Left kidney (tissue), 8 donors: Measurements from ENCODE around the gene AQP2. TPM values are rescaled to one million over a fixed set of nuclear protein-coding genes. Genes with fewer than 3 reads are reported as not detected.
A peak's percentile ranks its signal among the peaks of the same experiment; 100 is the strongest.

Experiments
- DNase-seq: peaks from one replicate; pipeline ENCODE4 v3.0.0-alpha.2; 2013
- long read RNA-seq, 8 donors: transcript quantifications; one replicate each; lab custom pipeline, GENCODE V29; 2026
- polyA plus RNA-seq: library from polyadenylated mRNA; unstranded; fragments of 120-200 nt; gene quantifications from one replicate; pipeline ENCODE4 v1.2.1, GENCODE V29; 2013; ENCODE audit not compliant: insufficient read length

AQP2 gene
- polyA plus RNA-seq, result 50.4 TPM
- long read RNA-seq, donor 1, full-length matches to known transcripts, result 53 of 68 reads
- long read RNA-seq, donor 1, partial matches to known transcripts, result 15 of 68 reads
- long read RNA-seq, donor 1, other reads (novel, unspliced or antisense), result 0 of 68 reads
- long read RNA-seq, donor 2, full-length matches to known transcripts, result 71 of 119 reads
- long read RNA-seq, donor 2, partial matches to known transcripts, result 48 of 119 reads
- long read RNA-seq, donor 2, other reads (novel, unspliced or antisense), result 0 of 119 reads
- long read RNA-seq, donor 3, full-length matches to known transcripts, result 19 of 26 reads
- long read RNA-seq, donor 3, partial matches to known transcripts, result 7 of 26 reads
- long read RNA-seq, donor 3, other reads (novel, unspliced or antisense), result 0 of 26 reads
- long read RNA-seq, donor 4, full-length matches to known transcripts, result 3 of 3 reads
- long read RNA-seq, donor 4, partial matches to known transcripts, result 0 of 3 reads
- long read RNA-seq, donor 4, other reads (novel, unspliced or antisense), result 0 of 3 reads
- long read RNA-seq, donor 5, full-length matches to known transcripts, result 42 of 42 reads
- long read RNA-seq, donor 5, partial matches to known transcripts, result 0 of 42 reads
- long read RNA-seq, donor 5, other reads (novel, unspliced or antisense), result 0 of 42 reads
- long read RNA-seq, donor 6, full-length matches to known transcripts, result 26 of 32 reads
- long read RNA-seq, donor 6, partial matches to known transcripts, result 6 of 32 reads
- long read RNA-seq, donor 6, other reads (novel, unspliced or antisense), result 0 of 32 reads
- long read RNA-seq, donor 7, full-length matches to known transcripts, result 81 of 130 reads
- long read RNA-seq, donor 7, partial matches to known transcripts, result 38 of 130 reads
- long read RNA-seq, donor 7, other reads (novel, unspliced or antisense), result 11 of 130 reads
- long read RNA-seq, donor 8, full-length matches to known transcripts, result 30 of 35 reads
- long read RNA-seq, donor 8, partial matches to known transcripts, result 5 of 35 reads
- long read RNA-seq, donor 8, other reads (novel, unspliced or antisense), result 0 of 35 reads

GRCh38 chr12:49950273-49951251 is at the start of gene AQP2:
Gene AQP2 (plus strand): TSS chr12:49950737. CDS start chr12:49950831, 94 bp downstream.
- DNase-seq, result no peak

GRCh38 chr12:49901026-49901425 is 49.5 kb upstream of the AQP2 start:
- no peak for DNase-seq

GRCh38 chr12:49901986-49902385 is 48.6 kb upstream of the AQP2 start:
- DNase-seq, result no peak

GRCh38 chr12:49902399-49903350 is 47.9 kb upstream of the AQP2 start:
- peak; percentile 60 for DNase-seq

- no peak for DNase-seq
Observed at GRCh38 chr12:49903351-49903699, 47.2 kb upstream of the AQP2 start.

- no peak for DNase-seq
Observed at GRCh38 chr12:49903700-49904423, 46.7 kb upstream of the AQP2 start, which contains the start of gene FAIM2. Gene FAIM2 (minus strand): TSS chr12:49903900. CDS start chr12:49903792, 108 bp downstream.

GRCh38 chr12:49904601-49905000 is 45.9 kb upstream of the AQP2 start:
- no peak for DNase-seq

- no peak for DNase-seq
Observed at GRCh38 chr12:49905718-49906314, 44.7 kb upstream of the AQP2 start.

- no peak for DNase-seq
Observed at GRCh38 chr12:49907352-49907751, 43.2 kb upstream of the AQP2 start.

GRCh38 chr12:49909356-49909755 is 41.2 kb upstream of the AQP2 start:
- DNase-seq, result no peak

- DNase-seq, result peak; percentile 64
Observed at GRCh38 chr12:49909826-49910225, 40.7 kb upstream of the AQP2 start.

GRCh38 chr12:49910331-49911212 is 40.0 kb upstream of the AQP2 start:
- DNase-seq, result no peak

- no peak for DNase-seq
Observed at GRCh38 chr12:49911213-49911605, 39.3 kb upstream of the AQP2 start.

- no peak for DNase-seq
Observed at GRCh38 chr12:49912345-49913255, 37.9 kb upstream of the AQP2 start.

GRCh38 chr12:49916129-49916919 is 34.2 kb upstream of the AQP2 start:
- no peak for DNase-seq
